Lower leg skin (tissue), 3 donors: ENCODE measurements around the gene ADAM8.

Experiments
- POLR2A ChIP-seq, 2 donors: fragments of 450-650 bp; IDR thresholded peaks; one replicate each; pipeline ENCODE4 v1.6.1; 2016 to 2017; ENCODE audit warnings: antibody characterized with exemption in 2 of 2, mild to moderate bottlenecking in 1 of 2, moderate library complexity in 1 of 2
- TF ChIP-seq, protein P1 (sequence below), 3 donors: fragments of 450-650 bp; IDR thresholded peaks; one replicate each; pipeline ENCODE4 v1.5.1; 2016; ENCODE audit warnings: antibody characterized with exemption in 3 of 3, mild to moderate bottlenecking in 3 of 3, moderate library complexity in 2 of 3

DNA sequence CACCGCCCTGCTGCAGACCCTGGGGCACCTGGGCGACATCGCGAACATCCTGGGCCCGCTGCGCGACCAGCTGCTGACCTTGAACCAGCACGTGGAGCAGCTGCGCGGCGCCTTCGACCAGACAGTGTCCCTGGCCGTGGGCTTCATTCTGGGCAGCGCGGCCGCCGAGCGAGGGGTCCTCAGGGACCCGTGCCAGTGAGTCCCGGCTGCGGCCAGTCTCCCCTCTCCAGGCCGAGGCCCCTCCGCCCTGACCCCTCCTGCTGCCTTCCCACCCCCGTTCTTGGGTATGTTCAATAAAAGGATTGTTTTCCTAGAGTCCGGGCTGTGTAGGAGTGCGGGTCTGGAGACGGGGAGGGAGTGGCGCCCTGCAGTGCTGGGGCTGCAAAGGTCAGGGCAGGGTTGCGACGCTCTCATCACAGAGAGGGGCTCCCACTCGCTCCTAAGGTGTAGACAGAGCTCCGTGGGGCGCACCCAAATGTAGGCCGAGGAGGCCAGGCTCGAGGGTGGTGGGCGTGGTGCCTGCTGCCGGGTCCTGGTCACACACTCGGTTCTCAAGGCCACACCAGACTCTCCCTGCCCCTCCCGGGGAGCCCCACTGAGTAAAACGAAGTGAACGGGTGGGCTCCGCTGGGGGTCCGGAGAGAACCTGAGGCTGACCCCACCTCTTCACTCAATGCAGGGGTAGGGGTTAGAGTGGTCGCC lies 45.3 kb downstream of the ADAM8 start:
- TF ChIP-seq, protein P1, sequence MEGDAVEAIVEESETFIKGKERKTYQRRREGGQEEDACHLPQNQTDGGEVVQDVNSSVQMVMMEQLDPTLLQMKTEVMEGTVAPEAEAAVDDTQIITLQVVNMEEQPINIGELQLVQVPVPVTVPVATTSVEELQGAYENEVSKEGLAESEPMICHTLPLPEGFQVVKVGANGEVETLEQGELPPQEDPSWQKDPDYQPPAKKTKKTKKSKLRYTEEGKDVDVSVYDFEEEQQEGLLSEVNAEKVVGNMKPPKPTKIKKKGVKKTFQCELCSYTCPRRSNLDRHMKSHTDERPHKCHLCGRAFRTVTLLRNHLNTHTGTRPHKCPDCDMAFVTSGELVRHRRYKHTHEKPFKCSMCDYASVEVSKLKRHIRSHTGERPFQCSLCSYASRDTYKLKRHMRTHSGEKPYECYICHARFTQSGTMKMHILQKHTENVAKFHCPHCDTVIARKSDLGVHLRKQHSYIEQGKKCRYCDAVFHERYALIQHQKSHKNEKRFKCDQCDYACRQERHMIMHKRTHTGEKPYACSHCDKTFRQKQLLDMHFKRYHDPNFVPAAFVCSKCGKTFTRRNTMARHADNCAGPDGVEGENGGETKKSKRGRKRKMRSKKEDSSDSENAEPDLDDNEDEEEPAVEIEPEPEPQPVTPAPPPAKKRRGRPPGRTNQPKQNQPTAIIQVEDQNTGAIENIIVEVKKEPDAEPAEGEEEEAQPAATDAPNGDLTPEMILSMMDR (IDR thresholded peaks at IDR 0.05), result no peak
- TF ChIP-seq POLR2A (IDR thresholded peaks at IDR 0.05), result no peak
